ENCODE results near the gene ZNF333. TPM values are rescaled to one million over a fixed set of nuclear protein-coding genes. Genes with fewer than 3 reads are reported as not detected.

ZNF333 gene
- total RNA-seq, 1 experiment from 2014 or later, result 19.2 TPM

GRCh38 chr19:14686411-14686810 is 3.4 kb upstream of the ZNF333 start:
- intact Hi-C loops (cut with micrococcal nuclease; ENCODE audit: unreplicated experiment), result loop anchor here (1.0 kb wide), 1 partner anchor 112 kb away; no protein-coding TSS in a partner anchor
- Histone ChIP-seq H3K9me3 (ENCODE audit: low read depth, low read length, poor library complexity, severe bottlenecking) (no peaks in the 10 kb centered on the region), H3K27ac (ENCODE audit: low read depth, low read length, poor library complexity, severe bottlenecking) (no peak overlapping the region), H3K27me3 (replicated peaks; ENCODE audit: insufficient read depth, low read depth, low read length, poor library complexity) (no peaks in the 10 kb centered on the region), H3K4me1 (ENCODE audit: insufficient read depth, low read length, poor library complexity, severe bottlenecking) (peaks cover 6% of the 10 kb centered on the region), H3K36me3 (ENCODE audit: insufficient read depth, low read length, poor library complexity, severe bottlenecking) (no peaks in the 10 kb centered on the region), H3K4me3 (ENCODE audit: low read depth, low read length, poor library complexity, severe bottlenecking) (no peak overlapping the region)
- POLR2A ChIA-PET (ENCODE audit: low non-redundant PET), result no interaction called here
- peak; percentile 36 for DNase-seq (ENCODE audit: low spot score)
- peak; percentile 61 for TF ChIP-seq CTCF (conservative IDR thresholded peaks at IDR 0.05; ENCODE audit: low read depth, low read length)
- no peak for TF ChIP-seq EZH2 (IDR thresholded peaks at IDR 0.05; ENCODE audit: borderline replicate concordance, low read depth, low read length, poor library complexity, severe bottlenecking)
- CTCF ChIA-PET, result interaction anchor here (0.5 to 3.3 kb wide), 3 partner anchors 62 to 622 kb away, joined by 3 to 55 read pairs (median 4); partner anchors contain the start of gene NDUFB7
- no TSS peak for BruUV-seq (replicated peaks)

GRCh38 chr19:14694641-14695266 is 4.9 kb downstream of the ZNF333 start:
- no peaks in the 10 kb centered on the region for H3K4me1 ChIP-seq (ENCODE audit: insufficient read depth, low read length, poor library complexity, severe bottlenecking)
- TF ChIP-seq CTCF (conservative IDR thresholded peaks at IDR 0.05; ENCODE audit: low read depth, low read length) (no peak), EZH2 (IDR thresholded peaks at IDR 0.05; ENCODE audit: borderline replicate concordance, low read depth, low read length, poor library complexity, severe bottlenecking) (no peak)
- H3K36me3 ChIP-seq (ENCODE audit: insufficient read depth, low read length, poor library complexity, severe bottlenecking), result peaks cover 18% of the 10 kb centered on the region
- H3K4me3 ChIP-seq (ENCODE audit: low read depth, low read length, poor library complexity, severe bottlenecking), result no peak overlapping the region
- intact Hi-C loops (cut with micrococcal nuclease; ENCODE audit: unreplicated experiment), result no loop called here
- H3K27ac ChIP-seq (ENCODE audit: low read depth, low read length, poor library complexity, severe bottlenecking), result no peak overlapping the region
- no peaks in the 10 kb centered on the region for H3K27me3 ChIP-seq (replicated peaks; ENCODE audit: insufficient read depth, low read depth, low read length, poor library complexity)
- no TSS peak for BruUV-seq (replicated peaks)
- no peak for DNase-seq (ENCODE audit: low spot score)
- no peaks in the 10 kb centered on the region for H3K9me3 ChIP-seq (ENCODE audit: low read depth, low read length, poor library complexity, severe bottlenecking)
- CTCF ChIA-PET, result no interaction called here
- POLR2A ChIA-PET (ENCODE audit: low non-redundant PET), result no interaction called here

- CTCF ChIA-PET, result no interaction called here
- no peak for DNase-seq (ENCODE audit: low spot score)
- intact Hi-C loops (cut with micrococcal nuclease; ENCODE audit: unreplicated experiment), result no loop called here
- Histone ChIP-seq H3K9me3 (ENCODE audit: low read depth, low read length, poor library complexity, severe bottlenecking) (no peaks in the 10 kb centered on the region), H3K27me3 (replicated peaks; ENCODE audit: insufficient read depth, low read depth, low read length, poor library complexity) (no peaks in the 10 kb centered on the region), H3K27ac (ENCODE audit: low read depth, low read length, poor library complexity, severe bottlenecking) (no peak overlapping the region), H3K36me3 (ENCODE audit: insufficient read depth, low read length, poor library complexity, severe bottlenecking) (peaks cover 24% of the 10 kb centered on the region), H3K4me3 (ENCODE audit: low read depth, low read length, poor library complexity, severe bottlenecking) (no peak overlapping the region), H3K4me1 (ENCODE audit: insufficient read depth, low read length, poor library complexity, severe bottlenecking) (no peaks in the 10 kb centered on the region)
- POLR2A ChIA-PET (ENCODE audit: low non-redundant PET), result no interaction called here
- no peak for TF ChIP-seq EZH2 (IDR thresholded peaks at IDR 0.05; ENCODE audit: borderline replicate concordance, low read depth, low read length, poor library complexity, severe bottlenecking)
- TF ChIP-seq CTCF (conservative IDR thresholded peaks at IDR 0.05; ENCODE audit: low read depth, low read length), result no peak
- no TSS peak for BruUV-seq (replicated peaks)
These were observed 5.6 kb downstream of the ZNF333 start for GRCh38 chr19:14695471-14695870.
